ENCODE data around the gene LAMTOR5. TPM values are rescaled to one million over a fixed set of nuclear protein-coding genes. Genes with fewer than 3 reads are reported as not detected.

The LAMTOR5 gene
- total RNA-seq, 2 experiments from 2014 or later, result 109 to 123 TPM

DNA sequence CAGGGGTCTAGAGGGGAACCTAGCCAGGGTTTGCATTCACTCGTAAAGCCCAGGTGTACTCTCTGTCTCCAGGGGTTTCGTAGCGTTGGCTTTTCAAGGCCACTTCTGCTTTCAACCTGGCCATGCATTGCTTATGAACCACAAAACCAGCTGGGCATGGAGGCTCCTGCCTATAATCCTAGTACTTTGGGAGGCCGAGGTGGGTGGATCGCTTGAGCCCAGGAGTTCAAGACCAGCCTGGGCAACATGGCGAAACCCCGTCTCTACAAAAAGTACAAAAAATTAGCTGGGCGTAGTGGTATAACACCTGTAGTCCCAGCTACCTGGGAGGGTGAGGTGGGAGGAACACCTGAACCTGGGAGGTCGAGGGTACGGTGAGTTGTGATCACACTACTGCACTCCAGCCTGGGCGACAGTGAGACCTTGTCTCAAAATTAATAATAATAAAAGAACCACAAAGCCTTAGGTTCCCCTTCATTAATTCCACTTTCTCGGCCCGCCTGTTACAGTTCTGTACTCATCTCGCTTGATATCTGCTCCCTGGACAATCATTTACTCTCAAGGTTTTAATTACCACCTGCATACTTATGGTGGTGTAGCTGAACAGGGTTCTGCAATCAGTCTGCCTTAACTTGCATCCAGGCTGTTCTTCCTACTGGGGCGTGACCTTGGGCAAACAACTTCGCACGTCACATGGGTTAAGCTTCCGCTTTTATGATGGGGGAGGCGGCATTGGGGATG lies 22.7 kb downstream of the LAMTOR5 start:
- peak overlapping the region; percentile 86 for H3K4me2 ChIP-seq (ENCODE audit: low read length)
- peaks cover 55% of the 10 kb centered on the region for H3K36me3 ChIP-seq (ENCODE audit: insufficient read depth, low read length)
- H3K4me1 ChIP-seq (ENCODE audit: insufficient read depth, low read length, poor library complexity, severe bottlenecking), result peaks cover 80% of the 10 kb centered on the region
- peak overlapping the region; percentile 94 for H3K27ac ChIP-seq (ENCODE audit: low read depth, low read length, poor library complexity, severe bottlenecking)
- ChIA-PET CTCF (ENCODE audit: unreplicated experiment) (interaction anchor here (0.6 to 1.0 kb wide), 2 partner anchors 38 to 180 kb away, joined by 3 read pairs; no protein-coding TSS in a partner anchor), POLR2A (interaction anchor here (0.5 to 4.1 kb wide), 9 partner anchors 9 to 46 kb away, joined by 3 to 39 read pairs (median 4); partner anchors contain the start of genes LAMTOR5 and RBM15)
- H3K9me3 ChIP-seq (ENCODE audit: low read length), result no peaks in the 10 kb centered on the region
- no peak for TF ChIP-seq EZH2phosphoT487 (IDR thresholded peaks at IDR 0.05; ENCODE audit: borderline replicate concordance, low read depth, low read length)
- TF ChIP-seq, protein P1, sequence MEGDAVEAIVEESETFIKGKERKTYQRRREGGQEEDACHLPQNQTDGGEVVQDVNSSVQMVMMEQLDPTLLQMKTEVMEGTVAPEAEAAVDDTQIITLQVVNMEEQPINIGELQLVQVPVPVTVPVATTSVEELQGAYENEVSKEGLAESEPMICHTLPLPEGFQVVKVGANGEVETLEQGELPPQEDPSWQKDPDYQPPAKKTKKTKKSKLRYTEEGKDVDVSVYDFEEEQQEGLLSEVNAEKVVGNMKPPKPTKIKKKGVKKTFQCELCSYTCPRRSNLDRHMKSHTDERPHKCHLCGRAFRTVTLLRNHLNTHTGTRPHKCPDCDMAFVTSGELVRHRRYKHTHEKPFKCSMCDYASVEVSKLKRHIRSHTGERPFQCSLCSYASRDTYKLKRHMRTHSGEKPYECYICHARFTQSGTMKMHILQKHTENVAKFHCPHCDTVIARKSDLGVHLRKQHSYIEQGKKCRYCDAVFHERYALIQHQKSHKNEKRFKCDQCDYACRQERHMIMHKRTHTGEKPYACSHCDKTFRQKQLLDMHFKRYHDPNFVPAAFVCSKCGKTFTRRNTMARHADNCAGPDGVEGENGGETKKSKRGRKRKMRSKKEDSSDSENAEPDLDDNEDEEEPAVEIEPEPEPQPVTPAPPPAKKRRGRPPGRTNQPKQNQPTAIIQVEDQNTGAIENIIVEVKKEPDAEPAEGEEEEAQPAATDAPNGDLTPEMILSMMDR (conservative IDR thresholded peaks at IDR 0.05; ENCODE audit: low read length), result no peak
- DNase-seq (ENCODE audit: low spot score), result peak; percentile 94
- H4K20me1 ChIP-seq (ENCODE audit: insufficient read depth, low read length), result no peaks in the 10 kb centered on the region
- H3K79me2 ChIP-seq (ENCODE audit: insufficient read depth, low read depth, low read length), result peaks cover 5% of the 10 kb centered on the region; the same call in 1 of the 2 replicates
- H3K4me3 ChIP-seq (ENCODE audit: low read depth, low read length, poor library complexity, severe bottlenecking), result peak overlapping the region; percentile 62
- H2AFZ ChIP-seq (ENCODE audit: low read length), result peak overlapping the region; percentile 17; the same call in 1 of the 2 replicates
- intact Hi-C loops (cut with micrococcal nuclease; ENCODE audit: unreplicated experiment), result loop anchor here (1.0 kb wide), 2 partner anchors 22 to 46 kb away; no protein-coding TSS in a partner anchor
- H3K9me2 ChIP-seq (ENCODE audit: insufficient read depth, low read length), result no peaks in the 10 kb centered on the region
- TSS peak; percentile 83 for BruUV-seq (replicated peaks)

DNA sequence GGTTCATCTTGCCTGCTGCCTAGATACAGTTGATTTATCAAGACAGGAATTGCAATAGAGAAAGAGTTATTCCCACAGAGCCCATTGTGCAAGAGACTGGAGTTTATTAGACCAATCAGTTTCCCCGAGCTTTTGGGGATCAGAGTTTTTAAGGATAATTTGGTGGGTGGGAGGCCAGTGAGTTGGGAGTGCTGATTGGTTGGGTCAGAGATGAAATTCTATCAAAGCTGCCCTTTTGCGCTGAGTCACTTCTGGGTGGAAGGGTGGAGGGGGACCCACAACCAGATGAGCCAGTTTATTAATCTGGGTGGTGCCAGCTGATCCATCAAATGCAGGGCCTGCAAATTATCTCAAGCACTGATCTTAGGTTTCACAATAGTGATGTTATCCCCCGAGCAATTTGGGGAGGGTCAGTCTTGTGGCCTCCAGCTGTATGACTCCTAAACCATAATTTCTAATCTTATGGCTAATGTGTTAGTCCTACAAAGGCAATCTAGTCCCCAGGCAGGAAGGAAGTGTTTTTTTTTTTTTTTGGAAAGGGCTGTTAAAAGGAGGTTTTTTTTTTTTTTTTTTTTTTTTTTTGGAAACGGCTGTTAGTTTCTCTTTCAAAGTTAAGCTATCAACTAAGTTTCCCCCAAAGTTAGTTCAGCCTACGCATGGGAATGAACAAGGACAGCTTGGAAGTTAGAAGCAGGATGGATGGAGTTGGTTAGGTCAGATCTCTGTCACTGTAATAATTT lies 24.1 kb downstream of the LAMTOR5 start:
- no peak for TF ChIP-seq EZH2phosphoT487 (IDR thresholded peaks at IDR 0.05; ENCODE audit: borderline replicate concordance, low read depth, low read length)
- TF ChIP-seq, protein P1 (conservative IDR thresholded peaks at IDR 0.05; ENCODE audit: low read length), result no peak
- CTCF ChIA-PET (ENCODE audit: unreplicated experiment), result interaction anchor here (0.9 kb wide), 1 partner anchor 8 kb away, joined by 4 read pairs; the partner anchor contains the start of gene SLC16A4
- no TSS peak for BruUV-seq (replicated peaks)
- POLR2A ChIA-PET, result interaction anchor here (0.6 to 4.1 kb wide), 11 partner anchors 10 to 252 kb away, joined by 3 to 39 read pairs (median 5); partner anchors contain the start of genes LAMTOR5 and RBM15
- H4K20me1 ChIP-seq (ENCODE audit: insufficient read depth, low read length), result no peaks in the 10 kb centered on the region
- H3K36me3 ChIP-seq (ENCODE audit: insufficient read depth, low read length), result peaks cover 68% of the 10 kb centered on the region
- H3K4me3 ChIP-seq (ENCODE audit: low read depth, low read length, poor library complexity, severe bottlenecking), result peak overlapping the region; percentile 62
- intact Hi-C loops (cut with micrococcal nuclease; ENCODE audit: unreplicated experiment), result no loop called here
- no peaks in the 10 kb centered on the region for H3K9me2 ChIP-seq (ENCODE audit: insufficient read depth, low read length)
- DNase-seq (ENCODE audit: low spot score), result peak; percentile 21
- peak overlapping the region; percentile 94 for H3K27ac ChIP-seq (ENCODE audit: low read depth, low read length, poor library complexity, severe bottlenecking)
- H2AFZ ChIP-seq (ENCODE audit: low read length), result no peak overlapping the region
- H3K4me1 ChIP-seq (ENCODE audit: insufficient read depth, low read length, poor library complexity, severe bottlenecking), result peaks cover 88% of the 10 kb centered on the region
- peaks cover 5% of the 10 kb centered on the region; the same call in 1 of the 2 replicates for H3K79me2 ChIP-seq (ENCODE audit: insufficient read depth, low read depth, low read length)
- H3K9me3 ChIP-seq (ENCODE audit: low read length), result no peaks in the 10 kb centered on the region; the same call in 1 of the 2 replicates
- peak overlapping the region; percentile 86 for H3K4me2 ChIP-seq (ENCODE audit: low read length)
